Measurements from ENCODE around the gene SLC6A19.

SLC6A19 gene

GRCh38 chr5:1187950-1188334, 13.5 kb upstream of the SLC6A19 start:
- DNase-seq (ENCODE audit: low read depth, low spot score), result no peak
- no peak overlapping the region for H3K4me3 ChIP-seq (ENCODE audit: low read depth, low read length)
- POLR2A ChIA-PET, result no interaction called here
- CTCF ChIA-PET, result interaction anchor here (0.7 to 1.0 kb wide), 3 partner anchors 19 to 455 kb away, joined by 3 to 4 read pairs (median 3); no protein-coding TSS in a partner anchor
- TF ChIP-seq, protein P1, sequence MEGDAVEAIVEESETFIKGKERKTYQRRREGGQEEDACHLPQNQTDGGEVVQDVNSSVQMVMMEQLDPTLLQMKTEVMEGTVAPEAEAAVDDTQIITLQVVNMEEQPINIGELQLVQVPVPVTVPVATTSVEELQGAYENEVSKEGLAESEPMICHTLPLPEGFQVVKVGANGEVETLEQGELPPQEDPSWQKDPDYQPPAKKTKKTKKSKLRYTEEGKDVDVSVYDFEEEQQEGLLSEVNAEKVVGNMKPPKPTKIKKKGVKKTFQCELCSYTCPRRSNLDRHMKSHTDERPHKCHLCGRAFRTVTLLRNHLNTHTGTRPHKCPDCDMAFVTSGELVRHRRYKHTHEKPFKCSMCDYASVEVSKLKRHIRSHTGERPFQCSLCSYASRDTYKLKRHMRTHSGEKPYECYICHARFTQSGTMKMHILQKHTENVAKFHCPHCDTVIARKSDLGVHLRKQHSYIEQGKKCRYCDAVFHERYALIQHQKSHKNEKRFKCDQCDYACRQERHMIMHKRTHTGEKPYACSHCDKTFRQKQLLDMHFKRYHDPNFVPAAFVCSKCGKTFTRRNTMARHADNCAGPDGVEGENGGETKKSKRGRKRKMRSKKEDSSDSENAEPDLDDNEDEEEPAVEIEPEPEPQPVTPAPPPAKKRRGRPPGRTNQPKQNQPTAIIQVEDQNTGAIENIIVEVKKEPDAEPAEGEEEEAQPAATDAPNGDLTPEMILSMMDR (IDR thresholded peaks at IDR 0.05; ENCODE audit: insufficient read depth, low read length, missing control alignments), result no peak

DNA sequence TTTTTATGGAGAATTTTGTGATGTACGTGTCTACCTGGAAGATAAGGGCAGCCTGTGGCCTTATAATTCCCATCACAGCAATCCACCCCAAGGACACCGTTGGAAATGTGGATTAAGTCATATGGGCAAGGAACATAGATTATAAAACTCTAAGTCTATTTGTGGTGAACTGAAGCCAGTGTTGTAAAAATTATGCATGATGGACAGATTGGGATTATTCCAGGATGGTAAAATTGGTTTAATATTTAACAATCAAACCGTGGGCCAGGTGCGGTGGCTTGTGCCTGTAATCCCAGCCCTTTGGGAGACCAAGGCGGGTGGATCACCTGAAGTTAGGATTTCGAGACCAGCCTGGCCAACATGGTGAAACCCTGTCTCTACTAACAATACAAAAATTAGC, 12.9 kb upstream of the SLC6A19 start:
- ChIA-PET POLR2A (no interaction called here), CTCF (interaction anchor here (0.7 to 1.0 kb wide), 3 partner anchors 20 to 454 kb away, joined by 3 to 4 read pairs (median 3); no protein-coding TSS in a partner anchor)
- no peak overlapping the region for H3K4me3 ChIP-seq (ENCODE audit: low read depth, low read length)
- DNase-seq (ENCODE audit: low read depth, low spot score), result no peak
- TF ChIP-seq, protein P1 (IDR thresholded peaks at IDR 0.05; ENCODE audit: insufficient read depth, low read length, missing control alignments), result no peak

- no peak for DNase-seq (ENCODE audit: low read depth, low spot score)
- H3K4me3 ChIP-seq (ENCODE audit: low read depth, low read length), result no peak overlapping the region
- POLR2A ChIA-PET, result no interaction called here
- TF ChIP-seq, protein P1 (IDR thresholded peaks at IDR 0.05; ENCODE audit: insufficient read depth, low read length, missing control alignments), result no peak
- CTCF ChIA-PET, result no interaction called here
Measured at GRCh38 chr5:1189269-1189668, 12.1 kb upstream of the SLC6A19 start.

DNA sequence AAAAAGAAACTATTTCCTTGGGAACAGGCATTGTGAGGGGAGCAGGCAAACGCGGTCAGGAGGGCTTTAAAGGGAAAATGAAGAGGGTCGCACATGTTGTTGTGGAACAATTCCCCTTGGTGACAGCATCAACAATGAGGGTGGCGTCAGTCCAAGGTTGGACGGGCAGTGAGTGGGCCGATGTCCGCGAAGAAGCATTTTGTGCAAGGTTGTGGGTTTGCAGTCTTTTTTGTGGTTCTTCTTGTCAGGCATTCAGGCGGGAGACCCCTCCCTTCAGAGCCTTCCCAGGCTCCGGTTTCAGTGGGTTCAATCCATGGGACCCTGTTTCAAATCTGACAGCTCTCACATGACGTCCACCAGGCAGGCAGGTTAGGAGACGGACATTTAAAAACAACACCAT, 11.1 kb upstream of the SLC6A19 start:
- CTCF ChIA-PET, result no interaction called here
- no peak for DNase-seq (ENCODE audit: low read depth, low spot score)
- TF ChIP-seq, protein P1 (IDR thresholded peaks at IDR 0.05; ENCODE audit: insufficient read depth, low read length, missing control alignments), result no peak
- POLR2A ChIA-PET, result no interaction called here
- H3K4me3 ChIP-seq (ENCODE audit: low read depth, low read length), result no peak overlapping the region

GRCh38 chr5:1190837-1191239, 10.6 kb upstream of the SLC6A19 start:
- ChIA-PET CTCF (no interaction called here), POLR2A (no interaction called here)
- TF ChIP-seq, protein P1 (IDR thresholded peaks at IDR 0.05; ENCODE audit: insufficient read depth, low read length, missing control alignments), result no peak
- no peak for DNase-seq (ENCODE audit: low read depth, low spot score)
- no peak overlapping the region for H3K4me3 ChIP-seq (ENCODE audit: low read depth, low read length)

- ChIA-PET POLR2A (no interaction called here), CTCF (no interaction called here)
- no peak overlapping the region for H3K4me3 ChIP-seq (ENCODE audit: low read depth, low read length)
- TF ChIP-seq, protein P1 (IDR thresholded peaks at IDR 0.05; ENCODE audit: insufficient read depth, low read length, missing control alignments), result no peak
- DNase-seq (ENCODE audit: low read depth, low spot score), result no peak
Measured at GRCh38 chr5:1192971-1193590, 8.3 kb upstream of the SLC6A19 start.
